ENCODE data around the gene POLR3A. TPM values are rescaled to one million over a fixed set of nuclear protein-coding genes. Genes with fewer than 3 reads are reported as not detected.
A peak's percentile ranks its signal among the peaks of the same experiment; 100 is the strongest.

POLR3A gene
- total RNA-seq, 2 experiments from 2014 or later, result 16.2 to 17.5 TPM

GRCh38 chr10:78041170-78042057, 12.1 kb upstream of the POLR3A start:
- Mint-ChIP-seq H3K27me3 (no peaks in the 10 kb centered on the region), H3K9me3 (no peaks in the 10 kb centered on the region), H3K4me1 (ENCODE audit: low read depth) (peaks cover 70% of the 10 kb centered on the region), H3K36me3 (ENCODE audit: low read depth) (peaks cover 62% of the 10 kb centered on the region), H3K27ac (peak overlapping the region; percentile 84), H3K4me3 (peak overlapping the region; percentile 0)
- POLR2A ChIA-PET, result interaction anchor here (0.6 to 3.0 kb wide), 6 partner anchors 8 to 209 kb away, joined by 3 to 25 read pairs (median 5); partner anchors contain the start of gene POLR3A
- TF ChIP-seq CTCF (IDR thresholded peaks at IDR 0.05), result no peak
- CTCF ChIA-PET, result no interaction called here
- ATAC-seq (no peak), DNase-seq (no peak)
- intact Hi-C loops (cut with micrococcal nuclease), result loop anchor here (10.0 kb wide), 1 partner anchor 1153 kb away; no protein-coding TSS in a partner anchor

GRCh38 chr10:78039743-78040142, 10.4 kb upstream of the POLR3A start:
- no peak for TF ChIP-seq CTCF (IDR thresholded peaks at IDR 0.05)
- CTCF ChIA-PET, result no interaction called here
- Mint-ChIP-seq H3K4me3 (peak overlapping the region; percentile 4), H3K27me3 (no peaks in the 10 kb centered on the region), H3K36me3 (ENCODE audit: low read depth) (peaks cover 79% of the 10 kb centered on the region), H3K9me3 (no peaks in the 10 kb centered on the region), H3K27ac (peak overlapping the region; percentile 17), H3K4me1 (ENCODE audit: low read depth) (peaks cover 77% of the 10 kb centered on the region)
- no peak for DNase-seq
- ATAC-seq, result no peak
- intact Hi-C loops (cut with micrococcal nuclease), result loop anchor here (10.0 kb wide), 1 partner anchor 1155 kb away; no protein-coding TSS in a partner anchor
- POLR2A ChIA-PET, result interaction anchor here (1.1 to 3.0 kb wide), 2 partner anchors 10 to 11 kb away, joined by 8 to 10 read pairs; partner anchors contain the start of gene POLR3A

GRCh38 chr10:78038791-78039547, 9.7 kb upstream of the POLR3A start:
- Mint-ChIP-seq H3K36me3 (ENCODE audit: low read depth) (peaks cover 86% of the 10 kb centered on the region), H3K27me3 (no peaks in the 10 kb centered on the region), H3K27ac (peak overlapping the region; percentile 70), H3K4me3 (peak overlapping the region; percentile 4), H3K9me3 (no peaks in the 10 kb centered on the region), H3K4me1 (ENCODE audit: low read depth) (peaks cover 71% of the 10 kb centered on the region)
- CTCF ChIA-PET, result no interaction called here
- no peak for TF ChIP-seq CTCF (IDR thresholded peaks at IDR 0.05)
- intact Hi-C loops (cut with micrococcal nuclease), result no loop called here
- POLR2A ChIA-PET, result interaction anchor here (1.1 to 3.0 kb wide), 2 partner anchors 10 to 11 kb away, joined by 8 to 10 read pairs; partner anchors contain the start of gene POLR3A
- DNase-seq (no peak), ATAC-seq (no peak)

GRCh38 chr10:78038105-78038504, 8.8 kb upstream of the POLR3A start:
- peaks cover 86% of the 10 kb centered on the region for H3K36me3 Mint-ChIP-seq (ENCODE audit: low read depth)
- peak overlapping the region; percentile 85 for H3K4me3 Mint-ChIP-seq
- DNase-seq (no peak), ATAC-seq (no peak)
- no peaks in the 10 kb centered on the region for H3K27me3 Mint-ChIP-seq
- H3K4me1 Mint-ChIP-seq (ENCODE audit: low read depth), result peaks cover 69% of the 10 kb centered on the region
- peak overlapping the region; percentile 2 for H3K27ac Mint-ChIP-seq
- ChIA-PET POLR2A (interaction anchor here (1.2 kb wide), 1 partner anchor 8 kb away, joined by 3 read pairs; no protein-coding TSS in a partner anchor), CTCF (interaction anchor here (2.9 kb wide), 1 partner anchor 9 kb away, joined by 17 read pairs; no protein-coding TSS in a partner anchor)
- intact Hi-C loops (cut with micrococcal nuclease), result no loop called here
- TF ChIP-seq CTCF (IDR thresholded peaks at IDR 0.05), result no peak
- H3K9me3 Mint-ChIP-seq, result no peaks in the 10 kb centered on the region
